Right lobe of liver (tissue), 6 donors: ENCODE measurements around the gene ABCA12. TPM values are rescaled to one million over a fixed set of nuclear protein-coding genes. Genes with fewer than 3 reads are reported as not detected.

ENCODE experiments used
- ATAC-seq, 4 donors: fragments of 200-7000 bp; cut with Tn5 transposase; one replicate each; pipeline ENCODE4 v1.9.1; 2020; ENCODE audit warnings: mild to moderate bottlenecking in 4 of 4, moderate library complexity in 4 of 4
- DNase-seq, 3 donors: peaks; one replicate each; pipeline ENCODE4 v3.0.0-alpha.2; 2020
- H3K27ac ChIP-seq, 3 donors: fragments of 200-600 bp; one replicate each; pipeline ENCODE4 v1.8.0; 2022
- H3K27me3 ChIP-seq, 2 donors: fragments of 200-600 bp; one replicate each; pipeline ENCODE4 v1.8.0; 2022
- H3K36me3 ChIP-seq, 4 donors: fragments of 200-600 bp; sonication (generic) in 1 of 4; one replicate each; pipeline versions ENCODE4 v1.5.1 to v1.8.0; 2017 to 2022; ENCODE audit warnings: control low read depth in 1 of 4
- H3K4me1 ChIP-seq, 4 donors: fragments of 200-600 bp; sonication (generic) in 1 of 4; one replicate each; pipeline versions ENCODE4 v1.5.1 to v1.8.0; 2017 to 2022; ENCODE audit warnings: control low read depth in 1 of 4
- H3K4me3 ChIP-seq, 3 donors: fragments of 200-600 bp; one replicate each; pipeline ENCODE4 v1.8.0; 2022
- H3K9me3 ChIP-seq, 4 donors: fragments of 200-600 bp; sonication (generic) in 1 of 4; one replicate each; pipeline versions ENCODE4 v1.5.1 to v1.8.0; 2017 to 2022; ENCODE audit warnings: control low read depth in 1 of 4
- POLR2A ChIP-seq: fragments of 450-650 bp; IDR thresholded peaks from one replicate; pipeline ENCODE4 v1.6.1; 2017; ENCODE audit warnings: antibody characterized with exemption, mild to moderate bottlenecking
- WGBS: methylation state at CpG from one replicate; pipeline ENCODE4 v1.1.6; 2018; ENCODE audit warnings: low coverage, low lambda C conversion rate; ENCODE audit not compliant: insufficient coverage; ENCODE audit errors: missing lambda C conversion rate; 5-methylcytosine and 5-hydroxymethylcytosine counted together
- intact Hi-C, 2 donors: fragments of 100-400 bp; cut with DNase I; formaldehyde crosslinking; loops; one replicate each; pipeline versions ENCODE4 v1.11.2 to v1.14.1; 2022
- total RNA-seq, 6 experiments: library from RNA; depleted of rRNA in 2 of 6; stranded (reverse); fragments of >200 nt in 2 of 6; fragmentation: NEBNext Ultra II Directional in 3 of 6; extraction: Animal tissue kit (Norgen Biotek cat#: 25700) in 3 of 6; gene quantifications; one replicate each; pipeline versions ENCODE4 v1.1.0 to v1.2.4, GENCODE V29; 2016 to 2023
- TF ChIP-seq, protein P1 (sequence below), 4 donors: fragments of 200-600 bp in 3 of 4; fragments of 450-650 bp in 1 of 4; IDR thresholded peaks; one replicate each; pipeline versions ENCODE4 v1.5.1 to v1.8.0; 2016 to 2022; ENCODE audit warnings: antibody characterized with exemption in 4 of 4, mild to moderate bottlenecking in 2 of 4
- donor health status: DM: no; HTN: yes; CAD: no.
- donor health status: DM: no; HTN: no; CAD: no.
- donor health status: DM: no; HTN: no; CAD: no.
- donor health status: DM: no; HTN: yes; CAD: no.
- donor health status: DM: no; HTN: yes; CAD: no.

The ABCA12 gene
- total RNA-seq, 6 experiments from 2014 or later: not detected

DNA sequence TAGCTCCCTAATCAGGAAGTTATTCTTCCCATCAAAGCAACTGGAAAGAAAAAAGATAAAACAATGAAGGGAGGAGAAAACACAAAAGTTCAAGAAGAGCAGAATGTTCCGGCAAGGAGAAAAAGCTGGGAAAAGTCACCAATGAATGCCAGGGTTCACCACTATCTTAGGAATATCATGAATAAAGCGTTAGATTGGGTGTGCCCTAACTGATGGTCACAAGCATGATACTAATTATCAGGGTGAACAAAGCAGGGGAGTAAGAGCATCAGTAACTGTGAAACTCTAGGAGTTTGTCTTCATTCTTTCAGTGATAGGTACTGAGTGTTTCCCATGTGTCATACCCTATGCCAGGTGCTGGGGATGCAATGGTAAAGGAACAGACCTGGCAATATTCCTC is 115.5 kb downstream of the ABCA12 start:
- H3K36me3 ChIP-seq: no peaks in the 10 kb centered on the region
- no peak overlapping the region for H3K27ac ChIP-seq
- no peaks in the 10 kb centered on the region for H3K4me1 ChIP-seq
- no peak overlapping the region for H3K4me3 ChIP-seq
- H3K27me3 ChIP-seq: no peaks in the 10 kb centered on the region
- WGBS: 65% methylated on average over 2 of the region's 2 CpGs
- H3K9me3 ChIP-seq: no peaks in the 10 kb centered on the region
- intact Hi-C loops: no loop called here
- no peak for DNase-seq
- no peak for TF ChIP-seq POLR2A
- TF ChIP-seq, protein P1, sequence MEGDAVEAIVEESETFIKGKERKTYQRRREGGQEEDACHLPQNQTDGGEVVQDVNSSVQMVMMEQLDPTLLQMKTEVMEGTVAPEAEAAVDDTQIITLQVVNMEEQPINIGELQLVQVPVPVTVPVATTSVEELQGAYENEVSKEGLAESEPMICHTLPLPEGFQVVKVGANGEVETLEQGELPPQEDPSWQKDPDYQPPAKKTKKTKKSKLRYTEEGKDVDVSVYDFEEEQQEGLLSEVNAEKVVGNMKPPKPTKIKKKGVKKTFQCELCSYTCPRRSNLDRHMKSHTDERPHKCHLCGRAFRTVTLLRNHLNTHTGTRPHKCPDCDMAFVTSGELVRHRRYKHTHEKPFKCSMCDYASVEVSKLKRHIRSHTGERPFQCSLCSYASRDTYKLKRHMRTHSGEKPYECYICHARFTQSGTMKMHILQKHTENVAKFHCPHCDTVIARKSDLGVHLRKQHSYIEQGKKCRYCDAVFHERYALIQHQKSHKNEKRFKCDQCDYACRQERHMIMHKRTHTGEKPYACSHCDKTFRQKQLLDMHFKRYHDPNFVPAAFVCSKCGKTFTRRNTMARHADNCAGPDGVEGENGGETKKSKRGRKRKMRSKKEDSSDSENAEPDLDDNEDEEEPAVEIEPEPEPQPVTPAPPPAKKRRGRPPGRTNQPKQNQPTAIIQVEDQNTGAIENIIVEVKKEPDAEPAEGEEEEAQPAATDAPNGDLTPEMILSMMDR (IDR thresholded peaks at IDR 0.05): no peak
- ATAC-seq: no peak

DNA sequence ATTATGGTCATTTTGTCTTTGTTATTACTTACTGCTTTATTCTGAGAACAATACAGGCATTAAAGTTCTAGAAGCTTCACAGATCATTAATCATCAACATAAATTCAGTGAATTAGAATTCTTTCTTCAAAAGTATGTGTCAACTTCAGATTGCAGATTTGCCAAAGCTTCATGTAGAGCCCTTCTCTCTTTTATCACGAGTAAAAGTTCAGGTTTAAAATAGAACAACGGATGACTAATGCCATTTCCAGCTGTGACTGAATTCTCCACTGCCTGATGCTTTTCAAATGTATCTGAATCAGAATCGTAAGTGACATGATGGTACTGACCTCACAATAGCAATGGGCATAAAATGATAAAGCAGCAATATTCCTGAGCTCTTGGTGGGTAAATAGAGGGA is 116.0 kb downstream of the ABCA12 start:
- intact Hi-C loops: no loop called here

DNA sequence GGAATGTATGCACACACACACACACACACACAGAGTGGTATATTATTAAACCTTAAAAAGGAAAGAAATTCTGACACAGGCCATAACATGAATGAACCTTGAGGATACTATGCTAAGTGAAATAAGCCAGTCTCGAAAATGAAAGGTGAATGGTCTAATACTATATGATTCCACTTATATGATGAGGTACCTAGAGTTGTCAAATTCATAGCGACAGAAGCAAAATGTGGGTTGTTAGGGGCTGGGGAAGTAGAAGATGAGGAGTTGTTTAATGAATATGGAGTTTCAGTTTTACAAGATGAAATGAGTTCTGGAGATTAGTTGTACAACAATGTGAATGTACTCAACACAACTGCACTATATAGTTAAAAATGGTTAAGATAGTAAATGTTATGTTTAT is 118.1 kb downstream of the ABCA12 start:
- DNase-seq: no peak
- no peak overlapping the region for H3K27ac ChIP-seq
- no peaks in the 10 kb centered on the region for H3K36me3 ChIP-seq
- intact Hi-C loops: no loop called here
- TF ChIP-seq, protein P1 (IDR thresholded peaks at IDR 0.05): no peak
- no peak for TF ChIP-seq POLR2A
- WGBS: 50% methylated on average over 2 of the region's 2 CpGs
- no peak for ATAC-seq
- no peaks in the 10 kb centered on the region for H3K27me3 ChIP-seq
- no peak overlapping the region for H3K4me3 ChIP-seq
- H3K4me1 ChIP-seq: no peaks in the 10 kb centered on the region
- H3K9me3 ChIP-seq: no peaks in the 10 kb centered on the region

More for the DNA sequence above, 116.0 kb downstream of the ABCA12 start:
- no peak overlapping the region for H3K4me3 ChIP-seq
- DNase-seq: no peak
- TF ChIP-seq, protein P1 (IDR thresholded peaks at IDR 0.05): no peak
- no peak for TF ChIP-seq POLR2A
- no peak overlapping the region for H3K27ac ChIP-seq
- H3K27me3 ChIP-seq: no peaks in the 10 kb centered on the region
- no peaks in the 10 kb centered on the region for H3K4me1 ChIP-seq
- H3K36me3 ChIP-seq: no peaks in the 10 kb centered on the region
- WGBS: 17% methylated on average over 3 of the region's 3 CpGs
- no peaks in the 10 kb centered on the region for H3K9me3 ChIP-seq
- ATAC-seq: no peak

DNA sequence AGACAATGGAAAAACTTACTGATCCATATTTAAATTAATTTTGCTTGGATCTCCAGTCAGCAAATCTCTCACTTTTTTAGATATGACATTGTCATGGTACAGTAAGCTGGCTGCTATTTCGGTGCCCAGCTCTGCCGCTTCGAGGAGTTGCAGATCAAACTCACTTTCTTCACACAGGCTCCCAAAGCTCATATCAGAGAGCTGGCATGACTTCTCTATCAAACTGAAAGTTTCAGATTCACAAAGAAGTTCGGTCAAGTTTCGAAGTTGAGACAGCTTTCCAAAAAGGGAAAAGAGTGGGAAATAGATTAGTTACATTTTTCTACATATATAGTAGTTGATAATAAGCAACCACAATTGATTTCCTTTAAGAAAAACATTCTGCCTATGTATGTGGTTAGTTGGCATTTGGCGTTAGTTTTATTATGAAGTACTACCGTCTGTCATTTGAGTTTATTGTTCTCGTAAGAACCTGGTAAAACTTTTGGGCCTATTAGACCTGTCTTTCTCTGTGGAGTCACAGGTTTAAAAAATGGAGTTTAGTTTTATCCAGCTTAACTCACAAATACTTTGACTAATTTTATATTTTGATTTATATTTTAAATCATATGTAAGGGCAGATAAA is 118.8 kb downstream of the ABCA12 start:
- Histone ChIP-seq H3K4me1 (no peaks in the 10 kb centered on the region), H3K36me3 (no peaks in the 10 kb centered on the region), H3K27ac (no peak overlapping the region), H3K9me3 (no peaks in the 10 kb centered on the region), H3K4me3 (no peak overlapping the region), H3K27me3 (no peaks in the 10 kb centered on the region)
- DNase-seq (no peak), ATAC-seq (no peak)
- 71% methylated on average over 8 of the region's 8 CpGs for WGBS
- TF ChIP-seq, protein P1 (IDR thresholded peaks at IDR 0.05): no peak
- TF ChIP-seq POLR2A: no peak
- intact Hi-C loops: no loop called here

DNA sequence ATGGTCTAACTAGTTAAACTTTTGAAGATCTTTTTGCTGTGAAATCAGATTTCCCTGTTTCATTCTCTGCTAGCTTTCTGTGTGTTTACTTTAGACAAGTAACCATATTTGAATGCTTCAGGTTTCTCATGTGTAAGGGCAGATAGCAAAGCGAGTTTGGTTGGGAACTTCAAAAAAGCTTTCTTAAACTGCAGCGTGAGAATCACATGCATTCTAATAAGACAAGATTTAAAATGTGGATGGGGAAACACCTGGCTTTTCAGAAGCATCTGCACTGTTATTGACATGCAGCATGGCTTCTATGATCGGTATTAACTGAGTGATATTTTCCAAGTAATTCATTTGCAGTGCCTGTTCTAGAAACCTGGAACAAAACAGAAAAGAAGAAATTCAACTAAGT is 119.3 kb downstream of the ABCA12 start:
- ATAC-seq (no peak), DNase-seq (no peak)
- H3K4me3 ChIP-seq: no peak overlapping the region
- intact Hi-C loops: no loop called here
- TF ChIP-seq, protein P1 (IDR thresholded peaks at IDR 0.05): no peak
- TF ChIP-seq POLR2A: no peak
- no peak overlapping the region for H3K27ac ChIP-seq
- H3K9me3 ChIP-seq: no peaks in the 10 kb centered on the region
- no peaks in the 10 kb centered on the region for H3K4me1 ChIP-seq
- 61% methylated on average over 3 of the region's 3 CpGs for WGBS
- H3K36me3 ChIP-seq: no peaks in the 10 kb centered on the region
- H3K27me3 ChIP-seq: no peaks in the 10 kb centered on the region
